ENCODE measurements around the gene RANBP1.

RANBP1 gene

GRCh38 chr22:20125201-20126174, 9.6 kb downstream of the RANBP1 start:
- DNase-seq: no peak

GRCh38 chr22:20126284-20127029, 10.6 kb downstream of the RANBP1 start:
- no peak for DNase-seq

GRCh38 chr22:20127318-20127868, 11.5 kb downstream of the RANBP1 start:
- DNase-seq: no peak

- no peak for DNase-seq
Measured at GRCh38 chr22:20127869-20128618, 12.1 kb downstream of the RANBP1 start.

- DNase-seq: no peak
Measured at GRCh38 chr22:20128619-20128901, 12.7 kb downstream of the RANBP1 start.

- peak in 1 of 2 donors; percentile 46 for DNase-seq
Measured at GRCh38 chr22:20128902-20129746, 13.2 kb downstream of the RANBP1 start.

DNA sequence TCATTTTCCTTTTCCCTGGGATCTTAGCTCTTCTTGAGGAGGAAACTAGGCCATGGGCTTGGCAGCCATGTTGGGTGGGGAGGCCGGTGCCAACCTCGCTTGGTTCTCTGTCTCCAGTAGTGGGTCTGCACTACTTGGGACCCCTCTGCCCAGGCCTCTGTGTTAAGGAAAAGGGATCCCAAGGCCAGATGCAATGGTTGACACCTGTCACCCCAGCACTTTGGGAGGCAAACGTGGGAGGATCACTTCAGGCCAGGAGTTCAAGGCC, 13.8 kb downstream of the RANBP1 start:
- no peak for DNase-seq

DNA sequence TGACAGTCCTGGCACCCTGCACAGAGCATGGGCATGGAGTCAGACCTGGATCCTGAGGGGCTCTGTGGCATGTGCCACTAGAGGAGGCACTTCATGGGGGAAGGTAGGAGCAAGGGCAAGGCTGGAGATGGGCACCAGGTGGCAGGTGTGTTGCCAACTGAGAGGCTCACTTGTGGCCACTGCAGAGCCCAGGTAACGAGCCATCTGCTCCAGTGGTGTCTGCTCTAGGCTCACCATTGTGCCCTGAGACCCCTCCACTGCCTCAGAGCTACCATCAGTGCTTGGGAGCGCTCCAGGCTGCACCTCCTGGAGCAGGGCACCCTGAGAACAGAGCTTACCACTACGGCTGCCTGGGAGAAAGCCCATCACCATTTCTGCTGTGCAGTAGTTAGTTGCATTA, 14.4 kb downstream of the RANBP1 start:
- DNase-seq: no peak

GRCh38 chr22:20130731-20131596, 15.1 kb downstream of the RANBP1 start:
- peak; percentile 54 to 69 for DNase-seq

- peak in 1 of 2 donors; percentile 18 for DNase-seq
Measured at GRCh38 chr22:20131597-20131858, 15.6 kb downstream of the RANBP1 start, which contains the start of gene ZDHHC8. ZDHHC8 (plus strand) TSS chr22:20131804; CDS start chr22:20131948, 144 bp downstream.

DNA sequence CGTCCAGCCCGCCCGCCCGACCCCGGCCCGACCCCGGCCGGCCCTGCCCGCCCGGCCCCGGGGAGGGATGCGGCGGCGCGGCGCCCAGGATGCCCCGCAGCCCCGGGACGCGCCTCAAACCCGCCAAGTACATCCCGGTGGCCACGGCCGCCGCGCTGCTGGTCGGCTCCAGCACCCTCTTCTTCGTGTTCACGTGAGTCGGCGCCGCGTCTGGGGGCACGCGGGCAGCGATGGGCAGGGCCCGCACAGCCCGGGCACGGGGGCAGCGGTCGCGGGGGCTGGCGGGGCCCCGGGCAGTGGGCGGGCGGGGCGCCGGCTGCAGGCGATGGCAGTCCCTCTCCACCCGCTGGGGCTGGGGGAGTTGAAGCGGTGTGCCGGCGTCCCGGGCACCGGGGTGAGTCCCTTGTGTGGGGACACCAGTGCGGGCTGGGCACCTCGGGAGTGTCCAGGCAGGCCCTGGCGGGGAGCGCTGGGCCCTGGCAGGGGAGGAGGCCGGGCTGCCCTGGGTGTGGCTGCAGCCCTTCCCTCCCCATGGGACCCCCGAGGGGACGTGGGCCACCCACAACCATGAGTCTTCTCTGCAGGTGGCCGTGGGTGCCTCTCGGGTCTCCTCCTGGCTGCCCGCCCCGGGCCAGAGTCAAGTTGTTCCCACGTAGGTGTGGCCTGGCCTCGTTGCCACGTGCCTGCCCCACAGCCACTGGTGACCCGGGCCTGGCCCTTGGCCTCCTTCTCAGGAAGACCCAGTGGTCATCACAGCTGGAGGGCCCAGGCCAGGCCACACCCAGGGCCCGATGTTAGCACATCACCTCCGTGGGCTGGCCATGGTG, 16.2 kb downstream of the RANBP1 start:
- DNase-seq: peak; percentile 29 to 43

DNA sequence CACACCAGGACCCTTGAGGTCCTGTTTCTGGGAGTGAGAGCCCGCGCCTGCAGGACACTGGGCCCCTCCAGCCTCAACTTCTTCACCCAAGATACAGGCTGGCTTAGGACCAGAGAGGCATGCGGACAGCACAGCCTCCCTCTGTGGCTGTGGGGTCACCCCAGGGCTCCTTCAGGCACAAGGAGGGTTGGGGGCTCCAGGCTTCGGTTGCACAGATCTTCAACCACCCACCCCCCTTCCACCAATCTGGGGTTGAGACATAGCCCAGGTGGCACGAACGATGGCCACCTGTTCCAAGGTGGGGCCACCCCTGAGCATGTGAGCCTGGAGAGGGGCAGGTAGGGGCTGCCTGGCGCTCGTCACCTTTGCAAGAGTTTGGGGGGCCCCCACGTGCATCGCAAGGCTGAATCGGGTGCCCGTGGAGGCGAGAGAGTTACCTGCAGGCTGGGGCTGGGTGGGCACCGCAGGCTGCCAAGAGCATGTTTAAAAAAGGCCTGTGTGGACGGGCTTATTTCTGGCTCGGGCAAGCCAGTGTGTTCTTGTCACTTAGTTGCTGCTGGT, 16.9 kb downstream of the RANBP1 start:
- DNase-seq: no peak

GRCh38 chr22:20133930-20134549, 18.1 kb downstream of the RANBP1 start:
- no peak for DNase-seq

DNA sequence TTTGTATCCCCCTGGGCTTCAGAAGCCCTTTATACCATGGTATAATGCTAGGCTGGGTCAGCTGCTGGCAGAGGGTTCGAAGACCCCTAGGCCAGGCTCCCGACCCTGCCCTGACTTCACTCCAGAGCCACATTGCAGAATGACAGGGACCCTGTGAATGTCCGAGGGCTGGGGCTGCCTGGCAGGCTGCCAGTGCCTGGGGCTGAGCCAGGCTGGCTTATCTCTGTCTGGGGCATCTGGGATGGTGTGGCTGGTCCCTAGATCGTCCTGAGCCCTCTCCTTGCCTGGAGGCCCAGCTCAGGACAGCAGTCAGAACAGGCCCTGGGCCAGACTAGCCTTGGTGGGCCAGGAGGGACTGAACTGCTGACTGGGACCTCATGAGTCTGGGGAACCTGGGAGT, 19.4 kb downstream of the RANBP1 start:
- DNase-seq: no peak

- no peak for DNase-seq
Measured at GRCh38 chr22:20135806-20136602, 20.1 kb downstream of the RANBP1 start.

DNA sequence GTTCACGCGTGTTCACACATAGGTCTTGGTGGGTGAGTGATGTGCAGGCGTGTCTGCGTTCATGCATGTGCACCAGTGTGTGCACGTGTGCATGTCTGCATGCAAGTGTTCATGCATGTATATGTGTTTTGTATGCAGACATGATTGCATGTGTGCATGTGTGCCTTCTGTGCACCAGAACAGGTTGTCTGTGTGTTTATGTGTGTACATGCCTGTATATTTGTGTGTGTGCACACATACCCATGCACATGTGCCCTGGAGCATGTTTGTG, 20.6 kb downstream of the RANBP1 start:
- DNase-seq: no peak

DNA sequence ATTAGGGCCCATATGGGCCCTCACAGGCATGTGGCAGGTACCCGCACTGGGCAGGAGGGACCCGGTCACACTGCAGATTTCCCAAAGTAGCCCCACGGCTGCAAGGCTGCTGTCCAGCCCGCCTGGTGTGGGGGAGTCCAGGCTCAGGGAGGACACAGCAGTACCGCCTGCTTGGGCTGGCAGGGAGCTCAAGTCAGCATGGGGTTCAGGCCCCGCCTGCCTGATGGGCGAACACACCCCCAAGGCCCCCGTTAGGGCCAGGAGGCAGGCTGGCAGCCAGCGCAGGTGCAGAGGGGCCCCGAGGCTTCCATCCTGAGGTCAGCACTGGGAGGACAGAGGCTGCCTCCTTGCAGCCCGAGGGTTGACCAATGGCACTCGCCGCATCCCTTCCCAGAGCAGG, 21.2 kb downstream of the RANBP1 start:
- no peak for DNase-seq

- DNase-seq: no peak
Measured at GRCh38 chr22:20137671-20138416, 21.9 kb downstream of the RANBP1 start.

DNA sequence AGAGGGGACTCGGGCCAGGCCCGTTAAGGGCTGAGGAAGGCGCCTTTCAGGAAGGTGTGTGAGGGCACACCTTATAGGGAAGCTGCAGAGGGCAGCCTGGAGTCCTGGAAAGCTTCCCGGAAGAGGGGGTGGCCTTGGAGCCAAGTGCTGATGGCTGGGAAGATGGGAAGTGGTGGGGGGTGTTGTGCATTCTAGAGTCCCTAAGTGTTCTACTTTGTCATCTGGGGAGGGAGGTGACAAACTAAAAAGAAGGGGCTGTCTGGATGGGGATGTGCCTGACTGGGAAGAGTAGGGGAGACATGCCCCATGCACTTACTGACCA, 22.5 kb downstream of the RANBP1 start:
- no peak for DNase-seq
